Liver (tissue), 3 donors: ENCODE results near the gene KCNMB1.

Experiments
- ATF3 ChIP-seq: IDR thresholded peaks from 2 replicates; pipeline ENCODE4 v1.6.1; 2016; ENCODE audit warnings: antibody characterized with exemption
- CTCF ChIP-seq: fragments of 150-350 bp; IDR thresholded peaks from 2 replicates; pipeline ENCODE4 v1.5.1; 2017; ENCODE audit warnings: improper control_type of control experiment, low read depth, low read length; ENCODE audit not compliant: missing input control
- FOXA1 ChIP-seq: IDR thresholded peaks from 2 replicates; pipeline ENCODE4 v1.6.1; 2016; ENCODE audit warnings: antibody characterized with exemption
- NR2F2 ChIP-seq: IDR thresholded peaks from 2 replicates; pipeline ENCODE4 v1.6.1; 2016; ENCODE audit warnings: antibody characterized with exemption
- RAD21 ChIP-seq, 2 donors: IDR thresholded peaks; 2 replicates each; pipeline ENCODE4 v1.6.1; 2016; ENCODE audit warnings: antibody characterized with exemption in 2 of 2, mild to moderate bottlenecking in 2 of 2
- YY1 ChIP-seq: IDR thresholded peaks from 2 replicates; pipeline ENCODE4 v1.6.1; 2016; ENCODE audit warnings: antibody characterized with exemption, mild to moderate bottlenecking
- ZBTB33 ChIP-seq: IDR thresholded peaks from 2 replicates; pipeline ENCODE4 v1.6.1; 2016; ENCODE audit warnings: antibody characterized with exemption
- donor health status: healthy.
- donor health status: healthy.

- TF ChIP-seq CTCF (no peak), YY1 (no peak), NR2F2 (no peak), ZBTB33 (no peak), ATF3 (no peak), FOXA1 (no peak), RAD21 (IDR thresholded peaks at IDR 0.05) (no peak)
Observed at GRCh38 chr5:170365011-170365410, 24.2 kb downstream of the KCNMB1 start.
